Caco-2 (cell line): ENCODE results near the gene ATP23. TPM values are rescaled to one million over a fixed set of nuclear protein-coding genes. Genes with fewer than 3 reads are reported as not detected.

Experiments used
- BruUV-seq: library from RNA; stranded (reverse); fragments of 400-500 nt; replicated peaks from 2 replicates; lab custom pipeline; 2021; lab: Mats Ljungman, UMichigan
- CTCF ChIA-PET: fragments of 300-600 bp; sonication (Branson Sonifier 250); formaldehyde crosslinking; loops from one replicate; lab custom pipeline; 2022; ENCODE audit warnings: antibody characterized with exemption; lab: Charles Lee
- POLR2A ChIA-PET: fragments of 300-600 bp; sonication (Branson Sonifier 250); formaldehyde crosslinking; loops from one replicate; lab custom pipeline; 2022; ENCODE audit warnings: antibody characterized with exemption; lab: Charles Lee
- DNase-seq, 2 experiments: peaks; one replicate each; pipeline versions ENCODE4 v3.0.0 to v3.0.0-alpha.2; 2020 to 2022
- H3K27me3 ChIP-seq: replicated peaks from 2 replicates; pipeline ENCODE4 v1.6.0; 2011; ENCODE audit warnings: low read length; ENCODE audit not compliant: control insufficient read depth, insufficient read depth
- H3K36me3 ChIP-seq: 2 replicates; pipeline ENCODE4 v1.5.1; 2011; ENCODE audit warnings: low read length; ENCODE audit not compliant: control insufficient read depth, insufficient read depth
- H3K4me1 ChIP-seq: fragments of 250-450 bp; sonication (Bioruptor Pico); 2 replicates; pipeline ENCODE4 v1.5.1; 2020; ENCODE audit warnings: mild to moderate bottlenecking
- H3K4me3 ChIP-seq: 2 replicates; pipeline ENCODE4 v1.5.1; 2011; ENCODE audit warnings: low read depth, mild to moderate bottlenecking, control low read depth, low read length
- H3K9me3 ChIP-seq: fragments of 250-450 bp; sonication (Bioruptor Pico); 2 replicates; pipeline ENCODE4 v1.5.1; 2020; ENCODE audit warnings: mild to moderate bottlenecking, moderate library complexity
- H3K27ac Mint-ChIP-seq: one replicate; pipeline ENCODE4 v1.8.0; 2022; ENCODE audit warnings: mixed read lengths; ENCODE audit not compliant: unreplicated experiment
- H3K27me3 Mint-ChIP-seq: one replicate; pipeline ENCODE4 v1.8.0; 2022; ENCODE audit warnings: mixed read lengths; ENCODE audit not compliant: insufficient read depth, unreplicated experiment
- H3K36me3 Mint-ChIP-seq: one replicate; pipeline ENCODE4 v1.8.0; 2022; ENCODE audit warnings: mild to moderate bottlenecking, mixed read lengths; ENCODE audit not compliant: insufficient read depth, unreplicated experiment
- H3K4me1 Mint-ChIP-seq: one replicate; pipeline ENCODE4 v1.8.0; 2022; ENCODE audit warnings: low read depth, mixed read lengths; ENCODE audit not compliant: unreplicated experiment
- H3K4me3 Mint-ChIP-seq: one replicate; pipeline ENCODE4 v1.8.0; 2022; ENCODE audit warnings: mild to moderate bottlenecking, moderate library complexity, mixed read lengths; ENCODE audit not compliant: unreplicated experiment
- H3K9me3 Mint-ChIP-seq: one replicate; pipeline ENCODE4 v1.8.0; 2022; ENCODE audit warnings: mixed read lengths; ENCODE audit not compliant: unreplicated experiment
- intact Hi-C: fragments of 100-400 bp; cut with micrococcal nuclease; formaldehyde crosslinking; loops from one replicate; pipeline ENCODE4 v1.10.0; 2022; ENCODE audit not compliant: unreplicated experiment
- total RNA-seq: library from RNA; stranded (reverse); gene quantifications from 2 replicates; pipeline ENCODE4 v1.2.3, GENCODE V29; 2022
- TF ChIP-seq, protein P1 (sequence below), 2 experiments: fragments of 200-600 bp in 1 of 2; IDR thresholded peaks; 1 replicate in 1 of 2; 2 replicates in 1 of 2; pipeline versions ENCODE4 v1.5.1 to v1.8.0; 2011 to 2022; ENCODE audit warnings: antibody characterized with exemption in 1 of 2, control low read depth in 1 of 2, inconsistent platforms in 1 of 2, low read depth in 1 of 2, low read length in 1 of 2, mild to moderate bottlenecking in 1 of 2, moderate library complexity in 1 of 2; ENCODE audit not compliant: insufficient read depth in 1 of 2, severe bottlenecking in 1 of 2, unreplicated experiment in 1 of 2

The ATP23 gene
- total RNA-seq, 1 experiment from 2014 or later: 6.6 TPM

DNA sequence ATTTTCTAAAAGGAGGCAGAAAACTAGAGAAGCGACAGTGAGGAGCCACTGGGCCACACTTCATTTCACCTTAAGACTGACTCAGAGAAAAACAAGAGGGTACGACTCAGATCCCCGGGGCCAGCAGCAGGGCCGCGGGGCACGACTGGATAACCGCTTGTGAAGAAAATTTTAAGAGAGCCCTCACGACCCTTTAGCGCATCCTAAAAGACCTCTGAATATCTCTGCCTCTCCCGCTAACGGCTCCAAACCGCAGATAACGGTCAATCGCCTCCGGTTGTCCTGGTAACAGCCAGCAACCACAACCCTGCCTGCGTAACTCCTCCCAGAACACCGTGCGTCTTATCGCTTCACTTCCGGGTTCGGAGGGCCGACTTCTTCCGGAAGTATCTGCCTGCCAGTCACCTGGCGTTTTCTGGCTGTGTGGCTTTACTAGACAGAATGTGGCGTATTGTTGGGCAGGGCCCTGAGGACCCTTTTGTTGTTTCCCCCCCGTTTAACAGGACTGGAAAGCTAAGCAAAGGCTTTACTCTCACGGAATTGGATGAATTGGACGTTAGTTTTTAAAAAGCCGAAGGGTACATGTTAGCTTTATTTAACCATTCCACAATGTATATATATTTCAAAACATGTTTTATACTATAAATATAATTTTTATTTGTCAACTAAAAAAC lies 5.4 kb upstream of the ATP23 start:
- Mint-ChIP-seq H3K4me1 (peaks cover 8% of the 10 kb centered on the region), H3K4me3 (peak overlapping the region; percentile 86), H3K36me3 (no peaks in the 10 kb centered on the region), H3K27ac (peak overlapping the region; percentile 90), H3K9me3 (peaks cover 13% of the 10 kb centered on the region), H3K27me3 (peaks cover 10% of the 10 kb centered on the region)
- CTCF ChIA-PET: no interaction called here
- Histone ChIP-seq H3K27me3 (no peaks in the 10 kb centered on the region), H3K4me3 (peak overlapping the region; percentile 56), H3K9me3 (no peaks in the 10 kb centered on the region), H3K4me1 (no peaks in the 10 kb centered on the region; the same call in 1 of the 2 replicates), H3K36me3 (no peaks in the 10 kb centered on the region)
- no TSS peak for BruUV-seq
- TF ChIP-seq, protein P1, sequence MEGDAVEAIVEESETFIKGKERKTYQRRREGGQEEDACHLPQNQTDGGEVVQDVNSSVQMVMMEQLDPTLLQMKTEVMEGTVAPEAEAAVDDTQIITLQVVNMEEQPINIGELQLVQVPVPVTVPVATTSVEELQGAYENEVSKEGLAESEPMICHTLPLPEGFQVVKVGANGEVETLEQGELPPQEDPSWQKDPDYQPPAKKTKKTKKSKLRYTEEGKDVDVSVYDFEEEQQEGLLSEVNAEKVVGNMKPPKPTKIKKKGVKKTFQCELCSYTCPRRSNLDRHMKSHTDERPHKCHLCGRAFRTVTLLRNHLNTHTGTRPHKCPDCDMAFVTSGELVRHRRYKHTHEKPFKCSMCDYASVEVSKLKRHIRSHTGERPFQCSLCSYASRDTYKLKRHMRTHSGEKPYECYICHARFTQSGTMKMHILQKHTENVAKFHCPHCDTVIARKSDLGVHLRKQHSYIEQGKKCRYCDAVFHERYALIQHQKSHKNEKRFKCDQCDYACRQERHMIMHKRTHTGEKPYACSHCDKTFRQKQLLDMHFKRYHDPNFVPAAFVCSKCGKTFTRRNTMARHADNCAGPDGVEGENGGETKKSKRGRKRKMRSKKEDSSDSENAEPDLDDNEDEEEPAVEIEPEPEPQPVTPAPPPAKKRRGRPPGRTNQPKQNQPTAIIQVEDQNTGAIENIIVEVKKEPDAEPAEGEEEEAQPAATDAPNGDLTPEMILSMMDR (IDR thresholded peaks at IDR 0.05; ENCODE audit: insufficient read depth in 1 of 2, low read depth in 1 of 2, low read length in 1 of 2, severe bottlenecking in 1 of 2, unreplicated experiment in 1 of 2): no peak
- POLR2A ChIA-PET: no interaction called here
- intact Hi-C loops: no loop called here
- DNase-seq: peak; percentile 91 to 93

DNA sequence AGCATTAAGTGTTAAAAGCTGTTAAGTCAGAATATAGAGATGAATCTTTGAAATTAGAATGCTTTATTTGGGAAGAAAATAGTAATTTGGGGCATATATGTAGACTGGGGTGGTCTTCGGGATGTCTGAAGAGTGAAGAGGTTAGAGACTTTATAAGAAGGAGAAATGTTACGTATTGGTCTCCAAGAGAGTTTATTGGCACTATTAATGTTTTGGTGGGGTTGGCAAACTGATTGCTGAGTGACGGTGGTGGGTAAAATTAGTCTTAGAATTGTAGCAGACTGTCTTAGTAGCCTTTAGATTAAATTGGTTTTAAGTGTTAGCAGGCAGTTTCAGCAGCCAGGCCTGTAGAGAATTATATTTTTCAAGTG lies 4.9 kb upstream of the ATP23 start:
- Mint-ChIP-seq H3K4me1 (peaks cover 8% of the 10 kb centered on the region), H3K36me3 (no peaks in the 10 kb centered on the region), H3K27ac (peak overlapping the region; percentile 90), H3K4me3 (peak overlapping the region; percentile 86), H3K27me3 (peaks cover 10% of the 10 kb centered on the region), H3K9me3 (peaks cover 13% of the 10 kb centered on the region)
- Histone ChIP-seq H3K36me3 (no peaks in the 10 kb centered on the region), H3K9me3 (no peaks in the 10 kb centered on the region), H3K4me1 (no peaks in the 10 kb centered on the region; the same call in 1 of the 2 replicates), H3K27me3 (no peaks in the 10 kb centered on the region), H3K4me3 (no peak overlapping the region; the same call in 1 of the 2 replicates)
- TF ChIP-seq, protein P1 (IDR thresholded peaks at IDR 0.05; ENCODE audit: insufficient read depth in 1 of 2, low read depth in 1 of 2, low read length in 1 of 2, severe bottlenecking in 1 of 2, unreplicated experiment in 1 of 2): no peak
- CTCF ChIA-PET: no interaction called here
- POLR2A ChIA-PET: no interaction called here
- no peak for DNase-seq
- BruUV-seq: TSS peak; percentile 99
- intact Hi-C loops: no loop called here

DNA sequence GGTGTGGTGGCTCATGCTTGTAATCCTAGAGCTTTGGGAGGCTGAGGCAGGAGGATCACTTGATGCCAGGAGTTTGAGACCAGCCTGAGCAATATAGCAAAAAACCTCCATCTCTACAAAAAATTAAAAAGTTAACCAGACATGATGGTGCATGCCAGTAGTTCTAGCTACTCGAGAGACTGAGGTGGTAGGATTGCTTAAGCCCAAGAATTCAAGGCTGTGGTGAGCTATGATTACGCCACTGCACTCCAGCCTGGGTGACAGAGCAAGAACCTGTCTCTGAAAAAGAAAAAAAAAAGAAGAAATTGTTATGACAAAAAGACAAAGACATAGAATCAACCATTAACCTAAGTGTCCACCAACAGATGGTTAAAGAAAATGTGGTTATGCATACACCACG lies 2.1 kb upstream of the ATP23 start:
- Histone ChIP-seq H3K36me3 (no peaks in the 10 kb centered on the region), H3K27me3 (no peaks in the 10 kb centered on the region), H3K4me1 (no peaks in the 10 kb centered on the region; the same call in 1 of the 2 replicates), H3K4me3 (no peak overlapping the region), H3K9me3 (no peaks in the 10 kb centered on the region)
- no TSS peak for BruUV-seq
- intact Hi-C loops: no loop called here
- Mint-ChIP-seq H3K36me3 (no peaks in the 10 kb centered on the region), H3K27ac (no peak overlapping the region), H3K9me3 (no peaks in the 10 kb centered on the region), H3K27me3 (peaks cover 3% of the 10 kb centered on the region), H3K4me1 (peaks cover 8% of the 10 kb centered on the region), H3K4me3 (no peak overlapping the region)
- TF ChIP-seq, protein P1 (IDR thresholded peaks at IDR 0.05; ENCODE audit: insufficient read depth in 1 of 2, low read depth in 1 of 2, low read length in 1 of 2, severe bottlenecking in 1 of 2, unreplicated experiment in 1 of 2): no peak
- ChIA-PET CTCF (no interaction called here), POLR2A (no interaction called here)
- DNase-seq: no peak
